GM23338 (cell line): ENCODE data around the gene CORO1C. TPM values are rescaled to one million over a fixed set of nuclear protein-coding genes. Genes with fewer than 3 reads are reported as not detected.

Experiments
- ATAC-seq: fragments of 200-7000 bp; cut with Tn5 transposase; 3 replicates; pipeline ENCODE4 v1.9.1; 2020
- DNase-seq: peaks from one replicate; pipeline ENCODE4 v3.0.0-alpha.2; 2015; ENCODE audit warnings: low spot score
- H2AFZ ChIP-seq: fragments of 200-600 bp; sonication (generic); 2 replicates; pipeline ENCODE4 v1.8.0; 2016; ENCODE audit warnings: antibody characterized with exemption, mild to moderate bottlenecking, moderate library complexity
- H3F3A ChIP-seq: fragments of 200-600 bp; sonication (generic); replicated peaks from 2 replicates; pipeline ENCODE4 v1.8.0; 2017; ENCODE audit warnings: antibody characterized with exemption, mixed run types, low read depth
- H3K27ac ChIP-seq: fragments of 200-600 bp; sonication (generic); 2 replicates; pipeline ENCODE4 v1.6.1; 2016; ENCODE audit warnings: low read depth
- H3K27me3 ChIP-seq: fragments of 200-600 bp; sonication (generic); 2 replicates; pipeline ENCODE4 v1.8.0; 2016; ENCODE audit warnings: mild to moderate bottlenecking, mixed run types, moderate library complexity; ENCODE audit not compliant: insufficient read depth
- H3K36me3 ChIP-seq: fragments of 200-600 bp; sonication (generic); 2 replicates; pipeline ENCODE4 v1.8.0; 2016; ENCODE audit warnings: mild to moderate bottlenecking; ENCODE audit not compliant: insufficient read depth
- H3K4me1 ChIP-seq: fragments of 200-600 bp; sonication (generic); 2 replicates; pipeline ENCODE4 v1.8.0; 2016; ENCODE audit warnings: mild to moderate bottlenecking, moderate library complexity; ENCODE audit not compliant: insufficient read depth
- H3K4me2 ChIP-seq: fragments of 200-600 bp; sonication (generic); 2 replicates; pipeline ENCODE4 v1.7.1; 2017; ENCODE audit warnings: mixed run types
- H3K4me3 ChIP-seq: fragments of 200-600 bp; sonication (generic); 2 replicates; pipeline ENCODE4 v1.6.1; 2016; ENCODE audit warnings: mixed run types
- H3K79me2 ChIP-seq: fragments of 200-600 bp; sonication (generic); replicated peaks from 2 replicates; pipeline ENCODE4 v1.8.0; 2017; ENCODE audit warnings: mild to moderate bottlenecking; ENCODE audit not compliant: insufficient read depth
- H3K9me2 ChIP-seq: fragments of 200-600 bp; sonication (generic); 2 replicates; pipeline ENCODE4 v1.8.0; 2017; ENCODE audit not compliant: insufficient read depth
- H4K20me1 ChIP-seq: fragments of 200-600 bp; sonication (generic); replicated peaks from 2 replicates; pipeline ENCODE4 v1.8.0; 2017; ENCODE audit warnings: mild to moderate bottlenecking; ENCODE audit not compliant: insufficient read depth
- H3K27ac Mint-ChIP-seq: 2 replicates; pipeline ENCODE4 v1.8.0; 2020; ENCODE audit warnings: inconsistent platforms, mild to moderate bottlenecking, moderate library complexity, mixed read lengths
- H3K27me3 Mint-ChIP-seq: 3 replicates; pipeline ENCODE4 v1.8.0; 2022; ENCODE audit warnings: low read depth, mild to moderate bottlenecking, moderate library complexity, mixed read lengths, inconsistent platforms; ENCODE audit not compliant: insufficient read depth, poor library complexity
- H3K36me3 Mint-ChIP-seq: 3 replicates; pipeline ENCODE4 v1.8.0; 2021; ENCODE audit warnings: low read depth, mild to moderate bottlenecking, inconsistent platforms, moderate library complexity, mixed read lengths
- H3K4me1 Mint-ChIP-seq: 3 replicates; pipeline ENCODE4 v1.8.0; 2020; ENCODE audit warnings: mild to moderate bottlenecking, inconsistent platforms, mixed read lengths
- H3K4me3 Mint-ChIP-seq: 3 replicates; pipeline ENCODE4 v1.8.0; 2021; ENCODE audit warnings: moderate library complexity, mild to moderate bottlenecking, inconsistent platforms, mixed read lengths
- H3K9me3 Mint-ChIP-seq: 3 replicates; pipeline ENCODE4 v1.8.0; 2020; ENCODE audit warnings: moderate library complexity, mild to moderate bottlenecking, inconsistent platforms, mixed read lengths
- ETS1 ChIP-seq: IDR thresholded peaks from 2 replicates; pipeline ENCODE4 v1.6.1; 2016; ENCODE audit warnings: antibody characterized with exemption
- EZH2 ChIP-seq: fragments of 200-600 bp; sonication (generic); IDR thresholded peaks from one replicate; pipeline ENCODE4 v1.8.0; 2017; ENCODE audit warnings: antibody characterized with exemption, mild to moderate bottlenecking, low read depth; ENCODE audit not compliant: unreplicated experiment
- EZH2phosphoT487 ChIP-seq: fragments of 200-600 bp; sonication (generic); IDR thresholded peaks from one replicate; pipeline ENCODE4 v1.8.1; 2018; ENCODE audit warnings: antibody characterized with exemption; ENCODE audit not compliant: unreplicated experiment
- JUNB ChIP-seq: IDR thresholded peaks from one replicate; pipeline ENCODE4 v1.6.1; 2016; ENCODE audit warnings: antibody characterized with exemption; ENCODE audit not compliant: unreplicated experiment
- POLR2AphosphoS5 ChIP-seq: IDR thresholded peaks from 2 replicates; pipeline ENCODE4 v1.6.1; 2016; ENCODE audit warnings: antibody characterized with exemption, low read depth
- STAT1 ChIP-seq: IDR thresholded peaks from one replicate; pipeline ENCODE4 v1.6.1; 2016; ENCODE audit warnings: antibody characterized with exemption; ENCODE audit not compliant: unreplicated experiment
- ZNF331 ChIP-seq: fragments of 250-450 bp; sonication (Bioruptor Pico); IDR thresholded peaks from 2 replicates; pipeline ENCODE4 v1.5.0; 2020; ENCODE audit warnings: low read depth, mild to moderate bottlenecking, moderate library complexity
- ZNF462 ChIP-seq: fragments of 250-450 bp; sonication (Bioruptor Pico); IDR thresholded peaks from 2 replicates; pipeline ENCODE4 v1.5.0; 2020; ENCODE audit warnings: mild to moderate bottlenecking, moderate library complexity
- polyA plus RNA-seq: library from polyadenylated mRNA; unstranded; fragments of >200 nt; fragmentation: Nextera tagmentation; extraction: Ambion mirVana; gene quantifications from 2 replicates; pipeline ENCODE4 v1.2.1, GENCODE V29; 2016
- total RNA-seq: library from RNA; depleted of rRNA; stranded (reverse); fragments of >200 nt; shearing (Covaris generic); gene quantifications from 2 replicates; pipeline ENCODE4 v1.2.3, GENCODE V29; 2014

Gene CORO1C
- total and polyA plus RNA-seq, 2 experiments from 2014 or later: 59.2 to 89.5 TPM

- Mint-ChIP-seq H3K4me3 (no peak overlapping the region), H3K27me3 (peaks cover 8% of the 10 kb centered on the region)
- H3K36me3 ChIP-seq: peaks cover 17% of the 10 kb centered on the region
Measured at GRCh38 chr12:108653922-108654321, 77.4 kb downstream of the CORO1C start.

More at GRCh38 chr12:108653922-108654321, 77.4 kb downstream of the CORO1C start:
- TF ChIP-seq JUNB: no peak
- no peak for TF ChIP-seq POLR2AphosphoS5
- TF ChIP-seq STAT1: no peak
- no peak for TF ChIP-seq EZH2phosphoT487
- no peak for TF ChIP-seq ZNF331 (CRISPR knock-in tag)
- no peak for TF ChIP-seq ZNF462 (CRISPR knock-in tag)
- TF ChIP-seq EZH2: no peak
- TF ChIP-seq ETS1: no peak
- DNase-seq: no peak
- Histone ChIP-seq H4K20me1 (no peaks in the 10 kb centered on the region), H3K4me1 (peaks cover 26% of the 10 kb centered on the region), H3K27me3 (no peaks in the 10 kb centered on the region), H2AFZ (no peak overlapping the region), H3F3A (no peaks in the 10 kb centered on the region), H3K79me2 (no peaks in the 10 kb centered on the region), H3K4me2 (peak overlapping the region; percentile 52; the same call in 1 of the 2 replicates), H3K27ac (peak overlapping the region; percentile 7; the same call in 1 of the 2 replicates), H3K9me2 (no peaks in the 10 kb centered on the region), H3K4me3 (no peak overlapping the region)
- Mint-ChIP-seq H3K9me3 (peaks cover 8% of the 10 kb centered on the region; the same call in 2 of the 3 replicates), H3K4me1 (peaks cover 23% of the 10 kb centered on the region), H3K36me3 (peaks cover 59% of the 10 kb centered on the region), H3K27ac (no peak overlapping the region)
- ATAC-seq: no peak
